Fibroblast of lung (primary cell): ENCODE results near the gene SIGMAR1.

ENCODE experiments used
- EZH2 ChIP-seq: IDR thresholded peaks from 2 replicates; pipeline ENCODE4 v1.5.1; 2012; ENCODE audit warnings: low read length, control low read depth, mild to moderate bottlenecking; ENCODE audit errors: missing control alignments
- TF ChIP-seq, protein P1 (sequence below), 2 donors: IDR thresholded peaks in 1 of 2; conservative IDR thresholded peaks in 1 of 2; 1 replicate in 1 of 2; 2 replicates in 1 of 2; pipeline ENCODE4 v1.5.1; 2011 to 2012; ENCODE audit warnings: low read length in 2 of 2, control low read depth in 1 of 2, inconsistent platforms in 1 of 2, low read depth in 1 of 2, mild to moderate bottlenecking in 1 of 2

DNA sequence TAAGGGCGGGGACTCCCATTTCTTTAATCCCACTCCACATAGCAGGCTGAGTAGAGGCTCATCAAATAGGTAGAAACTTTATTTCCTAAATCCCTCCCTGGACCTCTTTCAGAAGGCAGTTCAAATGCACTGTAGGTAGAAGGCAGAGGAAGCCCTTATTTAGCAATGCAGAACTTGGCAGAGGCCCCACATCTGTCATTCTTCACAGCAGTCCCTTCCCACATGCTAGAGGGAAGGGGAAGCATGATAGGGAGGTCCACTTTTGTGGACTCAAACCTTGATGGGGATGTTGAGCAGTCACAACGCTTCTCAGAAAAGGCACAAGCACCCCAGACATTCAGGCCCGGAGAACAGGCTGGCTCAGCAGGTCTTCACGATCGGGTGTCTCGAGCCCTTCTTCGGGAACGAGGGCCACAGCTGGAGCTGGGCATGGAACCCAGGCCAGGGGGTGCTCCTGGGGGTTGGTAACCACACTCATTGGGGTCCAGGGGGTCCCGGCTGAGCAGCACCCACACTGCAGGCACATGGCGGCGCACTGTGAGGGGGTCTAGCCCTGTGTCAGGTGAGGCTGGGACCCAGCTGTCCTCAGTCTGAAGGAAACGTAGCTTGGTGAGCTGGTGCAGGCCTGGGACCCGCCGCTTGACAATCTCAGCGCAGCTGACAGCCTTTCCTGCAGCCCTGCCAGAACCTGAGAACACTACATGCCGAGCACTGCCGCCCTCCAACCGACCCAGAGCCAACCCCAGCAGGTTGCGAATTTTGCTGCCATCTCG, 27.0 kb downstream of the SIGMAR1 start:
- TF ChIP-seq EZH2: no peak
- TF ChIP-seq, protein P1, sequence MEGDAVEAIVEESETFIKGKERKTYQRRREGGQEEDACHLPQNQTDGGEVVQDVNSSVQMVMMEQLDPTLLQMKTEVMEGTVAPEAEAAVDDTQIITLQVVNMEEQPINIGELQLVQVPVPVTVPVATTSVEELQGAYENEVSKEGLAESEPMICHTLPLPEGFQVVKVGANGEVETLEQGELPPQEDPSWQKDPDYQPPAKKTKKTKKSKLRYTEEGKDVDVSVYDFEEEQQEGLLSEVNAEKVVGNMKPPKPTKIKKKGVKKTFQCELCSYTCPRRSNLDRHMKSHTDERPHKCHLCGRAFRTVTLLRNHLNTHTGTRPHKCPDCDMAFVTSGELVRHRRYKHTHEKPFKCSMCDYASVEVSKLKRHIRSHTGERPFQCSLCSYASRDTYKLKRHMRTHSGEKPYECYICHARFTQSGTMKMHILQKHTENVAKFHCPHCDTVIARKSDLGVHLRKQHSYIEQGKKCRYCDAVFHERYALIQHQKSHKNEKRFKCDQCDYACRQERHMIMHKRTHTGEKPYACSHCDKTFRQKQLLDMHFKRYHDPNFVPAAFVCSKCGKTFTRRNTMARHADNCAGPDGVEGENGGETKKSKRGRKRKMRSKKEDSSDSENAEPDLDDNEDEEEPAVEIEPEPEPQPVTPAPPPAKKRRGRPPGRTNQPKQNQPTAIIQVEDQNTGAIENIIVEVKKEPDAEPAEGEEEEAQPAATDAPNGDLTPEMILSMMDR (conservative IDR thresholded peaks at IDR 0.05 in 1 of 2, IDR thresholded peaks at IDR 0.05 in 1 of 2; ENCODE audit: low read depth in 1 of 2, low read length in 2 of 2): no peak
